HepG2 (cell line): ENCODE data around the gene MTCH2.

ENCODE experiments used
- AGO1 ChIP-seq: fragments of 200-400 bp; formaldehyde crosslinking; IDR thresholded peaks from 2 replicates; pipeline ENCODE4 v1.6.1; 2017; ENCODE audit warnings: mild to moderate bottlenecking, low read depth, low read length, moderate library complexity; ENCODE audit not compliant: poor library complexity, severe bottlenecking
- EZH2 ChIP-seq: conservative IDR thresholded peaks from 2 replicates; pipeline ENCODE4 v1.6.1; 2012; ENCODE audit warnings: mild to moderate bottlenecking, low read depth, low read length, moderate library complexity
- MAFK ChIP-seq, 2 experiments: IDR thresholded peaks in 1 of 2; conservative IDR thresholded peaks in 1 of 2; 2 replicates each; pipeline ENCODE4 v1.6.1; 2011; ENCODE audit warnings: improper control_type of control experiment in 2 of 2, low read length in 2 of 2
- RAD51 ChIP-seq: fragments of 450-650 bp; IDR thresholded peaks from 2 replicates; pipeline ENCODE4 v1.6.1; 2016; ENCODE audit warnings: borderline replicate concordance
- ZNF556 ChIP-seq: sonication (generic); formaldehyde crosslinking; IDR thresholded peaks from 2 replicates; pipeline ENCODE4 v1.4.0; 2020; ENCODE audit warnings: mild to moderate bottlenecking, missing genetic modification reagents, borderline replicate concordance
- TF ChIP-seq, protein P1 (sequence below): sonication (generic); formaldehyde crosslinking; IDR thresholded peaks from 2 replicates; pipeline ENCODE4 v1.5.0; 2020; ENCODE audit warnings: mild to moderate bottlenecking, missing genetic modification reagents, moderate library complexity
- TF ChIP-seq, protein P2 (sequence below): sonication (generic); formaldehyde crosslinking; IDR thresholded peaks from 2 replicates; pipeline ENCODE4 v1.5.0; 2020; ENCODE audit warnings: missing genetic modification reagents

DNA sequence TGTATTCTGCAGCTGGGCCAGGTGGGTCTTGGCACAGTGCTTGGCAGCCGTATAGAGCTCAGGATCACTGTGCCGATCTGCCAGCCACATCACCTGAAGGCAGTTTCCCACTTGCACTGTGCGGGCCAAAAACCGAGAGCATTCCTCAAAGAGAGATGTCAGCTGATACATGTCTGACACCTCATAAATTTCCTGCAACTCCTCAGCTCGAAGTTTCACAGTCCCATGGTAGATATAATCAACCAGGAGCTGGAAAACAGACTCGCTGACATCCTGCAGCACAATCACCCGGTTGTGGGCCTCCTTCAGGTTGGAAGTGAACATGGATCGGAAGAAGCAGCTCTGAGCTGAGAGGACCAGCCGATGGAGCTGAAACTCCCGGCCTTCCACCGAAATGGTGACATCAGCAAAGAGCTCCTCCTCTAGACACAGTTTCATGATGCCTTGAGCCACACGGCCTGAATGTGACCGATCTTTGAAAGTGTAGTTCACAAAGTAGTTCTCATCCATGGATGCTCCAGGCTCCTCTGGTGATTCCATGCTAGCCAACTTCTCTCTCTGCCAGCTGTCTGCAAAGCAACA is 64.8 kb downstream of the MTCH2 start:
- TF ChIP-seq MAFK (conservative IDR thresholded peaks at IDR 0.05 in 1 of 2, IDR thresholded peaks at IDR 0.05 in 1 of 2; ENCODE audit: low read length in 2 of 2) (no peak), ZNF556 (CRISPR knock-in tag) (no peak), EZH2 (no peak), RAD51 (no peak), AGO1 (no peak)
- TF ChIP-seq, protein P1, sequence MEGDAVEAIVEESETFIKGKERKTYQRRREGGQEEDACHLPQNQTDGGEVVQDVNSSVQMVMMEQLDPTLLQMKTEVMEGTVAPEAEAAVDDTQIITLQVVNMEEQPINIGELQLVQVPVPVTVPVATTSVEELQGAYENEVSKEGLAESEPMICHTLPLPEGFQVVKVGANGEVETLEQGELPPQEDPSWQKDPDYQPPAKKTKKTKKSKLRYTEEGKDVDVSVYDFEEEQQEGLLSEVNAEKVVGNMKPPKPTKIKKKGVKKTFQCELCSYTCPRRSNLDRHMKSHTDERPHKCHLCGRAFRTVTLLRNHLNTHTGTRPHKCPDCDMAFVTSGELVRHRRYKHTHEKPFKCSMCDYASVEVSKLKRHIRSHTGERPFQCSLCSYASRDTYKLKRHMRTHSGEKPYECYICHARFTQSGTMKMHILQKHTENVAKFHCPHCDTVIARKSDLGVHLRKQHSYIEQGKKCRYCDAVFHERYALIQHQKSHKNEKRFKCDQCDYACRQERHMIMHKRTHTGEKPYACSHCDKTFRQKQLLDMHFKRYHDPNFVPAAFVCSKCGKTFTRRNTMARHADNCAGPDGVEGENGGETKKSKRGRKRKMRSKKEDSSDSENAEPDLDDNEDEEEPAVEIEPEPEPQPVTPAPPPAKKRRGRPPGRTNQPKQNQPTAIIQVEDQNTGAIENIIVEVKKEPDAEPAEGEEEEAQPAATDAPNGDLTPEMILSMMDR: no peak
- TF ChIP-seq, protein P2, sequence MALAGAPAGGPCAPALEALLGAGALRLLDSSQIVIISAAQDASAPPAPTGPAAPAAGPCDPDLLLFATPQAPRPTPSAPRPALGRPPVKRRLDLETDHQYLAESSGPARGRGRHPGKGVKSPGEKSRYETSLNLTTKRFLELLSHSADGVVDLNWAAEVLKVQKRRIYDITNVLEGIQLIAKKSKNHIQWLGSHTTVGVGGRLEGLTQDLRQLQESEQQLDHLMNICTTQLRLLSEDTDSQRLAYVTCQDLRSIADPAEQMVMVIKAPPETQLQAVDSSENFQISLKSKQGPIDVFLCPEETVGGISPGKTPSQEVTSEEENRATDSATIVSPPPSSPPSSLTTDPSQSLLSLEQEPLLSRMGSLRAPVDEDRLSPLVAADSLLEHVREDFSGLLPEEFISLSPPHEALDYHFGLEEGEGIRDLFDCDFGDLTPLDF (CRISPR knock-in tag): no peak
